GM12892 (cell line): Measurements from ENCODE around the gene LMTK2.

Source experiments
- DNase-seq: peaks from one replicate; pipeline ENCODE4 v3.0.0; 2011; ENCODE audit not compliant: insufficient read length
- FAIRE-seq: peaks from 2 replicates; lab custom pipeline; 2011; peaks lifted over from hg19 to GRCh38; lab: Jason Lieb, UNC
- POLR2A ChIP-seq: IDR thresholded peaks from 2 replicates; pipeline ENCODE4 v1.6.1; 2011; ENCODE audit warnings: low read depth, low read length, control low read depth
- POLR2AphosphoS5 ChIP-seq: IDR thresholded peaks from 2 replicates; pipeline ENCODE4 v1.6.1; 2011; ENCODE audit warnings: low read depth, low read length, control low read depth
- TAF1 ChIP-seq: IDR thresholded peaks from 2 replicates; pipeline ENCODE4 v1.6.1; 2011; ENCODE audit warnings: low read depth, mild to moderate bottlenecking, control low read depth, low read length, borderline replicate concordance

LMTK2 gene

GRCh38 chr7:98231493-98232262, 125.0 kb downstream of the LMTK2 start:
- DNase-seq (no peak), FAIRE-seq (no peak)
- TF ChIP-seq TAF1 (no peak), POLR2A (no peak), POLR2AphosphoS5 (no peak)

GRCh38 chr7:98232263-98232585, 125.6 kb downstream of the LMTK2 start:
- DNase-seq: no peak
- no peak for TF ChIP-seq POLR2AphosphoS5
- TF ChIP-seq POLR2A: no peak
- TF ChIP-seq TAF1: no peak
- FAIRE-seq: no peak

DNA sequence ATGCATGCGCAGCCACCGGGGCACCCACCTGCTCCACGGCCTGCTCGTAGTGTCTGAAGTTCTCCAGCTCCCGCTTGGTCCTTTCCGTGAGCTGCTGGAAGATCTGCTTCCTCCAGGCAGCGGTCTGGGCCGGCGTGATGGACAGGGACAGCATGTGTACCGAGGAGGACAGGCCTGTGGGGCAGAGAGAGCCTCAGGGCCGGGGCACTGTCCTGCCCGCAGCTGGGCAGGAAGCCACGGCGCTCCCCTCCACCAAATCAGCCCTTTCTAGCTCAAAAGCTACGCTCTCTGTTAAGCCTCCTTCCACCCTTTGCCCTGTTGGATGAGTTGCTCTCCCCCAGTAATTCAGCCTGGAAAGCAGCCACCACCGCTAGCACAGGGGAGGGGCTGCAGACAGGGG, 126.1 kb downstream of the LMTK2 start:
- FAIRE-seq (no peak), DNase-seq (no peak)
- TF ChIP-seq TAF1 (no peak), POLR2AphosphoS5 (no peak), POLR2A (no peak)

DNA sequence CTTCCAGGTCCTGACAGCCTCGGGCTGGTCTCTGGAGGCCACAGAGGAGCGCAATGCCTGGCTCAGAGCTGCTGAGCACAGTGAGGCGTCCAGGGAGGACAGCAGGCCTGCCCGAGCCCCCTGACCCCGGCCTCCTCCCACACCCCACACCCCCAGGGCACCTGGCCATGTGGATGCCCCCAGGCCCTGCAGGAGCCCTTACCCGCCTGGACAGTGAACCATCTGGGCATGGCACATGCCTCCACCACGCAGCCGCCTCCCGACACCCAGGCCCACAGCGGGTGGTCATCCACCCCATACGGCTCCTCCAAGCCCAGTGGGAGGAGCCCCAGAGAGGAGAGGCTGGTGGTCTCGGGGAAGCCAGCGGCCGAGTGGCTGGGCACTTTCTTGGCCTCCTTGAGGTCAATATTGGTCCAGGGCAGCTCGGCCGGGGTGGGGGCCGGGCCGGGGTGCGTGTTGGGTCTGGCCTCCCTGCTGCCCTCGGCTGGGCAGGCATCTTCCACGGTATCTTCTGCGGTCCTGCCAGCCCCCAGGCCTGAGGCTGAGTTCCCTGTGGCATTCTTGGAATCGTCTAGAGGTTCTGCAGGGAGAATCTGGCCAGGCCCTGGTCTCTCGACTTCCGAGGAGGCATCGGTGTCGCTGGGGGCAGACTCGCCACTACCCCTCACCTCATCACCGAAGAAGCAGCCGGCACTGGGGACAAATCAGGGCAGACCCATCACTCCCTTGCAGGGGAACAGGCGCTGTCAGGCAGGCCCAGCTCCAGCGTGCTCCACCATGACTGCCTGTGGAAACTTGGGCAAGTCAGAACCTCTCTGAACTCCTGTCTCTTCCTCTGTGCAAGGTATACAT, 126.8 kb downstream of the LMTK2 start:
- DNase-seq: no peak
- FAIRE-seq: no peak
- no peak for TF ChIP-seq POLR2A
- TF ChIP-seq TAF1: no peak
- no peak for TF ChIP-seq POLR2AphosphoS5

GRCh38 chr7:98234429-98235147, 127.9 kb downstream of the LMTK2 start:
- no peak for FAIRE-seq
- DNase-seq: no peak
- no peak for TF ChIP-seq POLR2A
- no peak for TF ChIP-seq POLR2AphosphoS5
- TF ChIP-seq TAF1: no peak

DNA sequence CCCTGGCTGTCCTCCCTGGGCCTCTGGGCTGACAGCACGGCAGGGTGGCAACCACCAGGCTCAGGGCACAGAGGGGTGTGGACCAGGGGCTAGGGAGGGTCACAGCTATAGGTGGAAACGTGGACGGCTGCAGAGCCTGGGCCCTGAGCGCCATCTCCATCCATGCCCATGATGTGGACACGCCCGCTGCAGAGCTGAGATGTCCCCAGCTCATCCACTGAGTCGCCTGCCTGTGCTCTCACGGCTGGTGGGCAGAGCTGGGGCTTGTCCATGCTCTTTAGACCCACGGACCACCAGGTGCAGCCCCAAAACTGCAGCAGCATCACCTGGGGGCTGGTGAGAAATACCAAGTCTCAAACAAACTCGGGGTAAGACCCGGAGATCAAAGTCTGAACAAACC, 129.2 kb downstream of the LMTK2 start:
- no peak for DNase-seq
- TF ChIP-seq POLR2A: no peak
- no peak for TF ChIP-seq TAF1
- TF ChIP-seq POLR2AphosphoS5: no peak
- FAIRE-seq: no peak

GRCh38 chr7:98236355-98237185, 129.9 kb downstream of the LMTK2 start:
- DNase-seq (peak; percentile 9), FAIRE-seq (no peak)
- TF ChIP-seq TAF1 (no peak), POLR2AphosphoS5 (no peak), POLR2A (no peak)

- FAIRE-seq: no peak
- TF ChIP-seq POLR2A (no peak), TAF1 (no peak), POLR2AphosphoS5 (no peak)
- peak; percentile 9 for DNase-seq
These were observed 131.4 kb downstream of the LMTK2 start for GRCh38 chr7:98238076-98238475.

DNA sequence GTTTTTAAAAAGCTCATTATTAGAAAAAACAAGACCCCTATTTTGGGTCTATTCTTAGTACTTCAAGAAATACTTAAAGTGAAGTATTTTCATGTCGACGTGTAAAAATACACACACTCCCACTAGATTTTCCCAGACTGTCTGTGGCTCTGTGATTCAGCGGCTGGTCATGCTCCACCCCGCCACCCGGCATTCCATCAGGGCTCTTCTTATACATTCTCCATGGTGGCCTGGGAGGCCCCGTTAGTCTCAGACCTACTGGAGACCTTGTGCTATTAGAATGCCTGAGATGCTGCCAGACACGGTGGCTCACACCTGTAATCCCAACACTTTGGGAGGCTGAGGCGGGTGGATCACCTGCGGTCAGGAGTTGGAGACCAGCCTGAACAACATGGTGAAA, 132.3 kb downstream of the LMTK2 start:
- FAIRE-seq (no peak), DNase-seq (no peak)
- TF ChIP-seq TAF1 (no peak), POLR2A (no peak), POLR2AphosphoS5 (no peak)

DNA sequence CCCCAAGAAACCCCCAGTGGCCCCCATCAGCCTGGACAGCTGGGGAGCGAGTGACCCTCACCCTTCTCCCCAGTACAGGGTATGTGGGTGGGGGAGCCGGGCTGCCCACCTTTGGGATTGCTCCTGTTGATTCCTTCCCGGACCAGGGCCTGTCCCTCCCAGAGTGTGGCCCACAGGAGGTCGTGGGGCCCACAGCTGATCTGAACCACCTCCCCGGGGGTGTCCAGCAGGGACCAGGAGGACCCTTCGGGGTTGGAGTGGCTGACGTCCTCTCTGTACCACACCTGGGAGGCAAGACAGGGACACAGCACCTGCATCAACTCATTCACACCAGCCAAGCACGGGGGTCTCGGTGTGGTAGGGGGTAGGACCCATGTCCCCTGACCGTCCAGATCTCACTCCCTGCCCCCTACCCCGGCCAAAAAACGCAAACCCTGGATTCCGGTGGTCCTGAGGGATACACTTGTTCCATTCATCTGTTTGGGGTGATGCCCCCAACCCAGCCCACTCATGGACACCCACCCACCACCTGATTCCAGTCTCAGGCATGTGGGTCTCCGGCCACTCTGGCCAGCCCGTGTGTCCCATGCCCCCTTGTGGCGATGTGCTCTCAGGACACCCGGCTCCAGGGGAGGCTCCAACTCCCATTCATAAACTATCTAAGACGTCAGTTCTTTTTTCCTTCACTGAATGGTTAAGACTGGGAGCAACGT, 134.5 kb downstream of the LMTK2 start:
- TF ChIP-seq POLR2AphosphoS5: no peak
- no peak for TF ChIP-seq POLR2A
- TF ChIP-seq TAF1: no peak
- FAIRE-seq (peak; percentile 72), DNase-seq (peak; percentile 80)

DNA sequence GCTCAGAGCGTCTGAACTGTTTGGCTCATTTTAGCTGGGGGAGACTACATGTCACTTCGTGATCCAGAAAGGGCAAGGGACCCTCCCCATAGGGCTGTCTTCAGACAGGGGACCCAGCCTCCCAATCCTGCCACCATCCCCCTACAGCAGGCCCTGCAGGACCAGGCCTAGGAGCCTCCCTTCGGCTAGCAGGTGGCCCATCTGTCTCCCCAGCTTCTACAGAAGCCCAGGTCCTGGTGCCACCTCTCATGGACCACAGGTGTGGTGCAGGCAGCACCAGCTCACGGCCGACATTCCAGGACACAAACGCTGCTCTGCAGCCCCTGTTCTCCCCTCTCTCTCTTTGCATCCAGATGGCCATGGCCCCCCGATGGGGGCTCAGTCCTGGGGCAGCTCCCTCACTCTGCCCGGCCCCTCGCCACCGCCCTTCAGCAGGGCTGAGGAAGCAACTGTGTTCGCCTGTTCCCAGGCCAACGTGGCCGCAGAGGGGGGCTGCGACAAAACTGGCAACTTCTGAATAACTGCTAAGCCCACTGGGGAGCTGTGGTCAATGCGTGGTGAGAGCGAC, 135.1 kb downstream of the LMTK2 start:
- FAIRE-seq: no peak
- TF ChIP-seq TAF1 (no peak), POLR2A (no peak), POLR2AphosphoS5 (no peak)
- no peak for DNase-seq
